ENCODE measurements around the gene BMPER.

BMPER gene

DNA sequence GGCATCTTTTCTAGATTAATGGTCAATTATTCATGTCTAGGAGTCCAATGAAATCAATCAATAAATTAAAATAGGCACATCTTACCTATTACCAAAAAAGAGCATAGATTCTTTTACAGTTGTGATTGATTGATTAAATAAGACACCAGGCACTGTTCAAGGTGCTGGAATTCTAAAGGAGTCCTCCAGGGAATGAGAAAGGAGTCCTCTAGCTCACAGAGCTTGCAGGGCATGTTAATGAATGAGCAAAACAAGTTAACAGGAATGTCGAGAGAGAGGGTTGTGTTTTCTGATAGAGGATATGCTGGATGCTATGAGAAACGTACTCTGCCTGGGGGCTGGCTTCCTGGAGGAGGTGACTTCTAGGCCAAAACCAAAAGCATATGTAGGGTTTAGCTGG is 191.4 kb downstream of the BMPER start:
- no peak for TF ChIP-seq ZFX (IDR thresholded peaks at IDR 0.05)
- TF ChIP-seq, protein P1, sequence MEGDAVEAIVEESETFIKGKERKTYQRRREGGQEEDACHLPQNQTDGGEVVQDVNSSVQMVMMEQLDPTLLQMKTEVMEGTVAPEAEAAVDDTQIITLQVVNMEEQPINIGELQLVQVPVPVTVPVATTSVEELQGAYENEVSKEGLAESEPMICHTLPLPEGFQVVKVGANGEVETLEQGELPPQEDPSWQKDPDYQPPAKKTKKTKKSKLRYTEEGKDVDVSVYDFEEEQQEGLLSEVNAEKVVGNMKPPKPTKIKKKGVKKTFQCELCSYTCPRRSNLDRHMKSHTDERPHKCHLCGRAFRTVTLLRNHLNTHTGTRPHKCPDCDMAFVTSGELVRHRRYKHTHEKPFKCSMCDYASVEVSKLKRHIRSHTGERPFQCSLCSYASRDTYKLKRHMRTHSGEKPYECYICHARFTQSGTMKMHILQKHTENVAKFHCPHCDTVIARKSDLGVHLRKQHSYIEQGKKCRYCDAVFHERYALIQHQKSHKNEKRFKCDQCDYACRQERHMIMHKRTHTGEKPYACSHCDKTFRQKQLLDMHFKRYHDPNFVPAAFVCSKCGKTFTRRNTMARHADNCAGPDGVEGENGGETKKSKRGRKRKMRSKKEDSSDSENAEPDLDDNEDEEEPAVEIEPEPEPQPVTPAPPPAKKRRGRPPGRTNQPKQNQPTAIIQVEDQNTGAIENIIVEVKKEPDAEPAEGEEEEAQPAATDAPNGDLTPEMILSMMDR (conservative IDR thresholded peaks at IDR 0.05), result no peak
- no peak overlapping the region for H3K27ac ChIP-seq

GRCh38 chr7:34100661-34101060 is 195.3 kb downstream of the BMPER start:
- H3K27ac ChIP-seq, result no peak overlapping the region
- no peak for TF ChIP-seq ZFX (IDR thresholded peaks at IDR 0.05)
- TF ChIP-seq, protein P1 (conservative IDR thresholded peaks at IDR 0.05), result no peak

DNA sequence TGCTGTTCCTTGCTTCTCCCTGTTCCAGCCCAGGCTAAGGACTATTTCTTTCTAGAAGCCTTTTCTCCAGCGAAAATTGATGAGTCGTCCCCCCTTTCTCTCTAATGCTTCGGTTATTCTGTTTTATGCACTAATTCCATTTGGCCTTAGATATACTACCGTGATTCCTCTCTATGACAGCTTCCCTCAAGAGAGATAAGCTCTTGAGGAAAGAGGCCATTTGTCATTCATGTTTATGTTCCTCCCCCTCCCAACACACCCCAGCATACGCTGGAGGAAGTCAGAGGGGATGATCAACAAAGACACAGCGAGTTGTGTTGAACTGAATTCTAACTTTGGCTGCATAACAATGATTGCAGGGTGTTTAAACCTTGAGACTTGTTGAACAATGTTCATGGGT is 198.8 kb downstream of the BMPER start:
- TF ChIP-seq, protein P1 (conservative IDR thresholded peaks at IDR 0.05), result no peak
- TF ChIP-seq ZFX (IDR thresholded peaks at IDR 0.05), result no peak
- no peak overlapping the region for H3K27ac ChIP-seq

- no peak overlapping the region for H3K27ac ChIP-seq
- TF ChIP-seq, protein P1 (conservative IDR thresholded peaks at IDR 0.05), result no peak
- TF ChIP-seq ZFX (IDR thresholded peaks at IDR 0.05), result no peak
Measured at GRCh38 chr7:34104992-34105391, 199.7 kb downstream of the BMPER start.

DNA sequence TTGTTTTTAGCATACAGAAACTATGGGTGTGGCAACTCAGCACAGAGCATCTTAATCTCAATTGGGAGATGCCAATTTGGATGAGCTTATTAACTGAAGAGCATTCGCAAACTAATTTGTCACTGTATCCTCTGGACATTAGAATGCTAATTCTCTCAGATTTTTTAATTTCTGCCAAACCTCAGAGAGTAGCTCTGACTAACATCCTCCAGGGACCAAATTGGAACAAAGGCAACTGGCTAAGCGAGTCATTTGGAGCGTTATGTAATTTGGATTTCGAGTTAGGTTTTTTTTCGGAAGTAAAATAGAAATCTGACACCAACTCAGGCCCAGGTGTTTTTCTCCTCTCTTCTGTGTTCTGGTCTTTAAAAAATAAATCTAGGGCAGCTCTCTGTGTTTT is 201.9 kb downstream of the BMPER start:
- no peak overlapping the region for H3K27ac ChIP-seq
- TF ChIP-seq, protein P1 (conservative IDR thresholded peaks at IDR 0.05), result no peak
- TF ChIP-seq ZFX (IDR thresholded peaks at IDR 0.05), result no peak

- TF ChIP-seq, protein P1 (conservative IDR thresholded peaks at IDR 0.05), result no peak
- TF ChIP-seq ZFX (IDR thresholded peaks at IDR 0.05), result no peak
- no peak overlapping the region for H3K27ac ChIP-seq
Measured at GRCh38 chr7:34108165-34108564, 202.8 kb downstream of the BMPER start.

DNA sequence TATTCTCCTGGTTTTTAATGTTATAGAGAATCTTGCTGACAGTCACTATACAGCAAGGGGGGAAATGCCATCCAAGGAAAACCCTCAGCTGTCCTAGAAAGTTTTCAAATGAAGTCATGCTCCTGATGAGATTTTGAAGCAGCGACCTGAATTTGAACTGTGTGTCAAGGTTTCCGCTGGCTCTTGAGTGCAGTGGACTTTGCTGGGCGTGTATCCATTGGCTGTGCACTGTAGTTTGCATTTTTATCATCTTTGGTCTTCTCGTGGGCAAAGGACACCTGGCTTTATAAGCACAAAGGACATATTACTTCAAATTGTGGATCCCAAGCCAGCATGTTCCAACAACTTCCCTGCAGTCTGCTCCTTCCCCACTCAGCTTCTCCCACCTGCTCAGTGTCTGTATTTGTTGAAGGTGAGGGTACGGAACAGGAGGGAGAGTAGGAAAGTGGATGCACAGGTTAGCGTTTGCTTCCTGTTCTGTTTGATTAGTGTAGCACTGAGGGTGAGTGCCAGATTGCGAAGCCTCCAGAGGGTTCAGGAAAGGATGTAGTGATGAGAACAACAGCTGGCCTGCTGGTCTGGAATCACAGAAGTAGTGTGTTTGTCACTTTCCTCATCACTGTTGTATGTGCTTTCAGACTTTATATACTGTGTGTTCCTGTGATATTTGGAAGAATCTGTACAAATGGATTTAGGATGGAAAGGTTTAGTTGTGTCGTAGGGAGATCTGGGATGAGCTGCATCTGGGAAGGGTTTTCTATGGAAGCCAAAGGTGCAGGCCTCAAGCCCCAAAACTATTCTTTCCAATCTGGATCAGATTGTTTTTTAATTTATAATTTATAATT is 204.8 kb downstream of the BMPER start:
- TF ChIP-seq, protein P1 (conservative IDR thresholded peaks at IDR 0.05), result no peak
- TF ChIP-seq ZFX (IDR thresholded peaks at IDR 0.05), result no peak
- no peak overlapping the region for H3K27ac ChIP-seq
